IPS-NIHi7 (cell line): ENCODE data around the gene COLEC12.
A peak's percentile ranks its signal among the peaks of the same experiment; 100 is the strongest.
"Not testable (repeated sequence)": the region's sequence is repeated elsewhere in the genome, so short reads cannot be mapped to it uniquely, and the experiment has no call there.

Experiments
- DNase-seq: peaks from one replicate; pipeline ENCODE4 v3.0.0; 2012; ENCODE audit warnings: mixed read lengths; ENCODE audit errors: extremely low spot score

COLEC12 gene

DNA sequence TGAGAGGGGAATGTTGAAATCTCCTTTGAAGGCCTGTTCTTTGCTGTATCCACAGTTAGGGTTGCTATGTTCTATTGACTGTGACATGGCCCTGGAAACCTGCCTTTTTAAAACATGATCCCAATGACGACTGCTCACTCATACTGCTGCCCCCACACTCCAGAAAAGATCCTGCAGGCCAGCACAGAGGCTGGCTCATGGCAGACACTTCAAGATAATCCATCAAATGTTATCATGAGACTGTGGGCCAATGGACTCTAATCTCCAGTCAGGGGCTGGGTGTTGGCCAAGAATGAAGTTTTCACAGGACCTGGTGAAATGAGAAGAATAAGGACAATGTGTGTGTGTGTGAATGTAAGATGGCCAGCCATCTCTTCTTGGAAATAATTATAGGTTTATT, 173.7 kb downstream of the COLEC12 start:
- DNase-seq, result no peak

DNA sequence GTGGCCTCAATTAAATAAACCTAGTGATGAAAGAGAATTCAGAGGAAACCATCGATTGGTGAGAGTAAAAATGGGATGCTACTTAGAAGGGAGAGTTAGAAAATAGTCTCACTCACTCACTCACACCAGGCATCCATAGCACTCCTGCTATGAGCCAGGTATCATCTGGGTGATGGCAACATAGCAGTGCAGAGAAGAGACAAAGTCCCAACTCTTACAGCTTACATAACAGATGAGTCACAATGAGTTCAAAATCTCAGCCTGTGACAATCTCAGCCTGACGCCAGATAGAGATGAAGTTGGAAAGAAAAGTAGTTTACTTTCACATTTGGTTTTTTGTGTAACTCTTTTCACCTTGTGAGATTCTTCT, 177.3 kb downstream of the COLEC12 start:
- no peak for DNase-seq

DNA sequence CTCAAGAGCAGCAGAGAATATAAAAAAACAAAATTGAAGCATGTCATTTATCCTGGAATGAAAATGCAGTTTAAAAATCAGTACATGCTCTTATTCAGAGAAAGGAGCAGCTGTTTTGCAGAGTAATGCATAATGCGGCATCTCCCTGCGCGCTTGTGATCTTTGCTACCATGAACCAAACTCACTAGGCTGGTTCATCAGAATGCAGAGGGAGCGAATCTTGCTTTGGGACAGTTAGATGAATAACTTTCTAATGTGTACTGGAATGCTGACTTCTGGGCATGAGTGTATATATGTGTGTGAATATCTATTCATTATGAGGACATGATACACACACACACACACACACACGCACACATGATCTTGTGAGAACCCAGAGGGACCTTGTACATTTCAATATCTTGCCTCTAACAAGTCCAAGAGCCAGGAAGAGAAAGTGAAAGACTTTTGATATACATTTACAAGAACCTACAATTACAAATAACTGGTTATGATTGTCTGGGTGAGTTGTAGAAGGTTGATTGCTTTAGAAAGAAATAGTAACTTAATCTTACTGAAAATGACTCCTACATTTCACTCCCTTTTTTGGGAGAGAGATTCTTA, 178.5 kb downstream of the COLEC12 start:
- DNase-seq, result no peak

DNA sequence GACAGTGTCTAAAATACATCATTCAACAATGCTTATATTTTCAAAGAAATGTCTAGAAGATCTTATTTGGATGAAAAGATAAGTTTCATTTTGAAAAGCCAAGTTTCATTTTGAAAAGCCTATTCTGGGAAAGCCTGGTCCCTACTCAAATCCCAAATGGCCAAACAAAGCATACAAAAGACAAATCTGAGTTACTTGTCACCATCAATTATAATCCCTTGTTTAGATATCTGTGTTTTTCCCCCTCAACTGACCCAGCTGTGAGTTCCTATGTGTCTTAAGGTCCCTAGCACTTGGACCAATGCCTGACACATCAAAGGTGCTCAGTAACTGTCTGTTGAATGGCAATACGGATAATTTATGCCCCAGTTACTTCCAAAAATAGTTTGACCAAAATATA, 180.3 kb downstream of the COLEC12 start:
- DNase-seq, result no peak

DNA sequence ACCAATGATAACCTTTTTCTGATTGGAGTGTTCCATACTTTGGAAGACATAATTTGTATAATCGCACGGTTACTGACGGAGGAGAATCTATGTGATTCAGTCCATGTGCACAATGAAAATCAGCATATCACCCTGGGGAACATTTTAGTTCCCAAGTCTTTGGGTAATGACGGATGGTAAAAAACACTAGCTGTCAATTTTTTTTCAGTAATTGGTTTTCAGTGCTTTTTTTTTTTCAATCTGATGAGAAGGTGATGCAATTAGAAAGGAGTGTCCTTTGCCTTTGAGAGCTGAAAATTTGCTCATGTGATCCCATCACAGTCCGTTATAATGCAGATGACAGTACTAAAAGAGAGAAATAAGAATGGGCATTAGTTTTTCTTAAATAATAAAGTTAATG, 180.8 kb downstream of the COLEC12 start:
- DNase-seq, result no peak

DNA sequence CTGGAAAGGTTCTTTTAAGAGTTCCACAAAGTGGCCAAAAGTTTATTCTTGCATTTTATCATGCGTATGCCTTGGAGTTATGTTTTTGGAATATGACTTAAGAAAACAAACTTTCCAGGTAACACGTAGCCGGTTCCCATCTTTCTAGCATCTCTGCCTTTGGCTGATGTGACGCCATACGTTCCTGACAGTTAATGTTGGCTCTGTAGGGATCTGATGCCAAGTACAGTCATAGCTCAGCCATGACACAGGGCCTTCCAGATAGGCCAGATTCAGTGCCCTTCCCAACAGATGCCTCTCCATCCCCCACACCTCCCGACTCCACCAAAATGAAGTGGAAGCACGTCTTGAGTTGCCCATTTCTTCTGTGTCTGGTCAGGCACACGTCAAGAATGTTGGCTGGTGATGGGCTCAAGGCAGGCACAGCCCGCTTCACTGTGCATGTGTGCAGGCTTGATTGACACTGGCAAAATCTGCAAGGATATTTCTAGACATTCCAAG, 181.7 kb downstream of the COLEC12 start:
- no peak for DNase-seq

DNA sequence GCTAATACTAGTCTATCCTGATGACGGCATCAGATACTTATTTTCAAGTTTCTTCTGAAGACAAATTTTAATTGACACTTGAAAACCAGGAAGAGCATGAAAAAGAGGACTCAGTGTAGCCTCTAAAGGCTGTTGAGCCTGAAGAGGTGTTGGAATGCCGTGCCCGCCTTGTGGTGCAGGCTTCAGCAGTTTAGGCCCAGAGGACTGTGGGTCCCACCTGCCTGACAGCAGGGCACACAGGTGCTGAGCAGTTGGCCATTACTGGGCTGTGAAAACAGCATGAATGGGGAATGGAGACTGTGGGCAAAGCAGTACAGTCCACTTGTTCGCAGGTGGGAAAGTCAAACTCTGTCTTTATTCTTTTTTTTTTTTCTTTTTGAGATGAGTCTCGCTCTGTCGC, 182.9 kb downstream of the COLEC12 start:
- DNase-seq, result no peak

DNA sequence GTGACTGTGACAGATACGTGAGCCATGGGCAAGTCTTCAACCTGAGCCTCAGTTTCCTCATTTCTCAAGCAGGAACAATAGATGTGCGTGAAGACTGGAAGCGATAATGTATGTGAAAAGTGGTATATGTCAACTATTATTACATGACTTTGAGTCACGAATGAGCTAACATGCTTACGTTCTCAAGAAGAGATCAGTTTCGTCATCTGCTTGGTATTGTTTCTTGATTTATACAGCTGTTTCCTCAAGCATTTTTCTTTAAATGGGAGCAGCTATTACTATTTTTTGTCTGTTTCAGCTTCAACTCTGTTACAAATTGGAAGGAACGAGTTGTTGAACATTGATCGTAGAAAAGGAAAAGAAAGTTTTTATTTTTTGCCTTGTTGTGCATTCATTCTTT, 184.1 kb downstream of the COLEC12 start:
- DNase-seq, result no peak

DNA sequence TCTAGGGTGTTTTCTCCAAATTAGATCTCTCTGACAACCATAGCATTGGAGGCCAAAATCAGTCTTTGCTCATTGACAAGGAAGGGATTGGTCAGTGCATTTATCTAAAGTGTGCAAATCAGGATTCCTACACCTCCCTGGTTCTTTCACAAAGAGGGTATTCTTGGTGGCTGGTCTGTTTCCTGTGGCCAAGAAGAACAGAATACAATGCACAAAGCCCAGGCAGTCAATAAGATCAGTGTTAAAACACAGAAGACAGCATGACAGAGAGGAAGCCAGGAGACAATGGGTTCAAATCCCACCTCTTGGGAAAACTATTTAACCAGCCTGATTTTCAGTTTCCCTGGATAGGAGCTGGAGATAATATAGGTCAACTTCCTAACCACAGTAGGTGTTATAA, 186.6 kb downstream of the COLEC12 start:
- DNase-seq, result no peak

DNA sequence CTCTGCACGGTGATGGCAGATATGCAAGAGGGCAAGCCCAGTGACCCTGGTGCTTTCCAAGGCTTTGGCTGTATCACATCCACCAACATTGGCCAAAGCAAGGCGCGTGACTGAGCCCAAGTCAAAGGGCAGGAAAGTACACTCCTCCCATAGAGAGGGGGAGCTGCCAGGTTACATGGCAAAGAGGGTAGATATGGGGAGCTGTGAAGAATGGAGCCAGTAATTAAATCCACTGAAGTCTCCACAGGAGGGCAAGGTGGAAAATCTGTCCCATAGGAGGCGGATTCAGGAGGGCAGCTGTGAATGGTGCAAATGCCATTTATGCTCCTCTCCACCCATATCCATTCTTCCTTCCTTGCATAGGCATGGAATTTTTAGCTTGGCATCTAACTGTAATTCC, 188.1 kb downstream of the COLEC12 start:
- DNase-seq, result no peak

DNA sequence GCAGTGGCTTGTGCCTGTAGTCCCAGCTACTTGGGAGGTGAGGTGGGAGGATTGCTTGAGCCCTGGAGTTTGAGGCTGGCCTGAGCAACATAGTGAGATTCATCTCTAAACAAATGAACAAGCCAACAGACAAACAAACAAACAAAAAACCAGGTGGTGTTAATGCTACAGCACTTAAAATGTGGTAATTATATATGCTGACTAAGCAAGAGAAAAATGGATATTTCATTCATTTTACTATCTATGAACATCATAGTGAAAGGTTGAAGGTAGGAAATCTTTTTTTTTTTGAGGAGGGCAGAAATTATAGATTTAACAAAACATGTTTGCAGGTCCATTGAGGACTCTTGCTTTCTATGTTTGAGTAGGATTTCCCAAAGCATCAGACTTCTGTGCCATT, 190.5 kb downstream of the COLEC12 start:
- DNase-seq, result no peak

DNA sequence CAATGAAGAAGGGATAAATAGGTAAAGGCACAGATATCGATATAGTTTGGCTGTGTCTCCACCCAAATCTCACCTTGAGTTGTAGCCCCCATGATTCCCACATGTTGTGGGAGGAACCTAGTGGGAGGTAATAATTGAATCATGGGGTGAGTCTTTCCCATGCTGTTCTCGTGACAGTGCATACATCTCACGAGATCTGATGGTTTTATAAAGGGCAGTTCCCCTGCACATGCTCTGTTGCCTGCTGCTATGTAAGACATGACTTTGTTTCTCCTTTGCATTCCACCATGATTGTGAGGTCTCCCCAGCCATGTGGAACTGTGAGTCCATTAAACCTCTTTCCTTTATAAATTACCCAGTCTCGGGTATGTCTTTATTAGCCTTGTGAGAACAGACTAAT, 192.4 kb downstream of the COLEC12 start:
- not testable (repeated sequence) for DNase-seq

DNA sequence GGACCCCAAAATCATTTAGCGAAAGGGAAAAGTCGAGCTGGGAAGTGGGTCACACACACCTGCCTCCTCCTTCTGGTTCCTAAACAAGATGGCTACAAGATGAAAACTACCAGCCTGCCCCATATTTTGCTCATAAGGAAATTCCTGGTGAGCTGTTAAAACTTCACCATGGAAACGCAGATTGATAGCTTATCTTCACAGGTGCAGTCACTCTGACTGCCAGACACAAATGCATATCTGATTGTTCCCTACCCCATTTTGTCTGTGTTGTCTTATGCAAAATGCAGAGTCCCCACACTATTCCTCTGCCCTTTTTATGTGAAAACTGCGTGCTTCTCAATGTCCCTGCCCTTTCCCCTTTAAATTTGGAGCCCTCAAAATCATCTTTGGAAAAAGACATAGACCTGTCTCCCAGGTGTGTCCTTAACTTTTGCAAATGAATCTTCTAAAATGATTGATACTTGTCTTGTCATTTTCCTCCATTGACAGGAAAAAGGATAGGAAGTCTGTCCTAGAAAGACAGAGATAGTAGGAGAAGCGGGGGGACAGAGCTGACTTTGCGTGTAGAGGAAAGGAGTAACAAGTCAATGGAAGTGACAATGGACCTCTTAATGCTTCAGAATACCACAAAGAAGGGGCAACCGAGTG, 193.8 kb downstream of the COLEC12 start:
- DNase-seq, result no peak

DNA sequence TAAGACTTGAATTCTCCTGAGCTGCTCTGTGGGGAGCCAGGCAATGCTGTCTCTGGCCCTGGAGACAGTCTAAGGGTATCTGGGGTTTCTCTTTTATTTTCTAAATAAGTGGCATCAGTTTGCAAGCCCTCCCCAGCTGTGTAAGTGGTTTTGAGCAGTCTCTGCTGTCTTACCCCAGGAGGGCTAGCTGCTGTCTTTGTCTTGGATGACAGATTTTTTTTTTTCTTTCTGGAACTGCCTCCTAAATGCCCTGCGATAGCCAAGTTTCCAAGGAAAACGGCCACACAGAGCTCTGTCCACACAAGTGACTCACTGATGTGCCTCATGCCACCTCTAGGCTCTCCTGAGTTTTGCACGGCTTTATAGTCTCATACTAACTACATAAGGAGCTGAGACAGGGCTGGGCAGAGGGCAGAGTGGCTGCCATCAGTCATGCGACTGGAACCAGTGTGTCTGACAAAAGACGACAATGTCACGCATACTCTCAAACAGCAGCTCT, 195.4 kb downstream of the COLEC12 start:
- peak; percentile 22 for DNase-seq

DNA sequence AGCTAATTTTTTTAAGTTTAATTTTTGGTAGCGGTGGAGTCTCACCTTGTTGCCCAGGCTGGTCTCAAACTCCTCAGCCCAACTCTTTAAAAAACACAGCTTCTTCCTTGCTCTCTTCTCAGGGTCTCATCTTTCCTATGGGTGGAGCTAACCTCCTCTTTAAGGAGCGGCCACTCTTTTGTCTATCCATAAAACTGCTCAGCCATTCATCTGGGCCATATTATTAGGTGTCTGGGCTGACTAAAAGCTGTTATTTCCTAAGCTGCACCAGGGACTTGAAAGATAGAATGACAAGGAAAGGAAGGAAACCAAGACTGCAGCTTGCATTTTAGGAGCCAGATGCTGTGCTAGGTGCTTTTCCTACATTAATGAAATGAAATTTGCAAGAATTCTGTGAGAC, 196.9 kb downstream of the COLEC12 start:
- no peak for DNase-seq

DNA sequence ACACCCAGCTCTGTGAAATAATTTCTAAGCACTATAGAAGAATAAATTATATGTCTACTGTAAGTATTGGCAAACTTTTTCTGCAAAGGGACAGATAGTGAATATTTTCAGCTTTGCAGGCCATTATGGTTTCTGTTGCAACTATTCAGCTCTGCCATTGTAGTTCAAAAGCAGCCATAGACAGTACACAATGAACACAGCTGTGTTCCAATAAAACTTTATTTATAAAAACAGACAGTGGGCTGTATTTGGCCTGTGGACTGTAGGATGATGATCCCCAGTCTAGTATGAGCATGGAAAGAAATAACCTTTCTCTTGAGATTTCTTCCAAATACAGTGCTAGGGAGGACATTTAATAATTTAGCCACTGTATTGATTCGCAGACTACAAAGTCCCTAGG, 197.5 kb downstream of the COLEC12 start:
- no peak for DNase-seq

DNA sequence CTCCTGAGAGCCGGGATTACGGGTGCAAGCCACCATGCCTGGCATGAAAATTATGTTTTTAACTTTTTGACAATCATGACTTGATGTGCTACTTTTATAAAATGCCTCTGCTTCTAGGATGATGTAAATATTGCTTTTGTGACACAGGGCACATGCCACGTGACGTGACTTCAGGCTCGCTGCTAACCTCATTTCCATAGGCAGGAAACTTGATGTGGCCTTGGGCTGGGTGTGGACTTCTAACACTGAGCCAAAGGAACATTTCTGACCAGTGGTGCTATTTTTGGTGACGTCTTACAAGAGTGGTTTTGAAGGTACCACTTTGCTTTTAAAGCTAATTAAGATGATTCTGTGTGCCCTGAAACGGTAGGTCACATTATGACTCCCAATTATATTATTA, 198.4 kb downstream of the COLEC12 start:
- no peak for DNase-seq

DNA sequence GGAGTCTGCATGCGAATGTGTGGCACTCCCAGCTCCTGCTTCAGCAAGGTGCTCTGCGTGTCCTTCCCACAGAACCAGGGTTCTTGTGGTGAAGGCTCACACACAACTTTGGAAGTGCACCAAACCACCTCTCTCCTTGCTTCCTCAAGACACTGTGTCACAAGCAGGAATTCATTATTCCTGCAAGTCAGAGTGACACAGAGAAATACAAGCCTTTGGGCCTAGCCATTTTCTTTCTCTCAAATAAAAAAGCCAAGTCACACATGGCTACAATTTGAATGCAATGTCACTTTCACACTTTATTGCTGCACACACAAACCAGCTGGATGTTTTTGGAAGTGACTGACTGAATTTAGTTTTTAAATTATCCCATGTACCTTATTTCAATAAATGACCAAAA, 202.6 kb downstream of the COLEC12 start:
- no peak for DNase-seq

DNA sequence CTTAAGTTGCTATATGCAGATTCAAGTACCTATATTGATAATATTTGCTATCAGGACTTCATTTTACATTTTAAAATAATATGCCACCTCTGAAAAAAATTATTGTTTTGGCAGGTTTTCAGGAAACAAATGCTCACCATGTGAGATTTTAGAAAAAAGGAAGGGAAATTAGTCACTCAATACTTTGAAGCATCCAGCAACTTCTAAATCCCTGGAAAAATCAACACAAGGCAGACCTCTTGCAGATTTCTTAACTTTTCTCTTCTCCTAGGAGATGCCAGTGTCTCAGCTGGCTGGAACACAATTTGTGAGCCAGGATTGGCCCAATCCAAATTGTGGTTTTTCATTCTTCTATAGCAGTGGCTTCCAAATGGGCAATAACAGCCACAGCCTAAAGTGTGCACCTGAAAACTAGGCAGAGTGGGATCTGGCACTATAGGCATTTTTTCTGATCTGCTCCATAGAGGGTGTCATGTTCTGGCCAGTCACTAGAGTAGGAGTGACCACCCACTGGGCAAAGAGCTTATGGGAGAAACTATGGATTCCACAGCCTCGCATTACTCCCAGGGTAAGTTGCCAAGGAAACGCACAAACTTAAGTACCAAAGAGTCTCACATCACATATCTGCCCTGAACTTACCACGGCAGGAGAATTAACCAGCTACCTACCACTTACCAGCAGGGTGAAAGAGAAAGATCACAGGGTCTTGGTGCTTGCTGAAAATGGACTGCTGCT, 204.6 kb downstream of the COLEC12 start:
- DNase-seq, result no peak

DNA sequence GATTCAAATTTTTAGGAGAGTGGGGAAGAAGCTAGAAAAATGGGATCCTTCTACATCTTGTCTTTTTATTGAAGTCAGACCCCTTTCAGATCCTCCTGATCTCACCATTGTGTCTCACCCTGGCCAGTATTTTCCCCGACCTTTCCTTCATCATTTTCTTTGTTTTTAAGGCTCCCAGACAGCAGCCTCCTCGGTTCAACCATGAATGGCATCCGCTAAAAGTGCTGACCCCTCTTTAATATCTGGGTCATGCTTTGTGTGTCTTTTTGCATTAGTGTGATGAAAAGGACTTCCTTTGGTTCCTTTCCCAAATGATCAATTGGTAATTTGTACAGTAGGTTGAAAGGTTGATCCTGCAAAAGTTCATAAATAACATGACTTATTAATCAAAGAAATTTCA, 205.9 kb downstream of the COLEC12 start:
- DNase-seq, result no peak

DNA sequence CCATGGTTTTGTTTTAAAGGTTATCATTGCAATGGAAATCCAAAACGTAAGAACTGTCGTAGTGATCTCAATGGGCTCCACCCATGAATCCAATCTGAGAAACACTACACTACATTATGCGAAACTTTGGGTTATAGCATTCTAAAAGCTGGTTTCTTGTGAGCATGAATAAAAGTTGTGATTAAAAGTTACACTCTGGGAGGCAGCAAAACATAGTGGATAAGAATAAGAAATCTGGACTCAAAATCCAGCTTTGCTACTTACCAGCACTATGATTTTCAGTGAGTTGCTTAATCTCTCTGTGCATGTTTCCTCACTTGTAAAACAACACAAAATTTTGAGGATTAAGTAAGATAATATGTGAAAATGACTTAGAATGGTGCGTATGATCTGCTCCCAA, 207.0 kb downstream of the COLEC12 start:
- DNase-seq, result no peak

DNA sequence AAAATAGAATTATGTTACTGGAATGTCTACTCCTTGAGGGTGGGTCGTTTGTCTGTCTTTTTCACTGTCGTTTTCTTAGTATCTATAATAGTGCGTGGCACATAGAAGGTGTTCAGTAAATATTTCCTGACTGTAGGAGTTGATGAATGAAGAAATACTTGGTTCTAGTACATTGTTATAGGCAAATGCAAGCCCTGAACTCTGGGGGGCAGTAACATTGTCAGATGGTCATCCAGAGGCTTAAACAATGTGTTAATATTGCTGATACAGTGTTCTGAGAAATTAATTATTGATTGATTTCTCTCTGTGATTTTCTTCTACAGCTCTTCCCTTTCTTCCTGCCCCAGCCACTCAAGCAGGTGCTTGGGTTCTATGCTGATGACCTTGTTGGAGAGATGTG, 208.2 kb downstream of the COLEC12 start:
- DNase-seq, result no peak

DNA sequence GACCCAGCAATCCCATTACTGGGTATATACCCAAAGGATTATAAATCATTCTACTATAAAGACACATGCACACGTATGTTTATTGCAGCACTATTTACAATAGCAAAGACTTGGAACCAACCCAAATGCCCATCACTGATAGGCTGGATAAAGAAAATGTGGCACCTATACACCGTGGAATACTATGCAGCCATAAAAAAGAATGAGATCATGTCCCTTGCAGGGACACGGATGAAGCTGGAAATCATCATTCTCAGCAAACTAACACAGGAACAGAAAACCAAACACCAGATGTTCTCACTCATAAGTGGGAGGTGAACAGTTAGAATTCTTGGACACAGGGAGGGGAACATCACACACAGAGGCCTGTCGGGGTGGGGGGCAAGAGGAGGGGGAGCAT, 210.5 kb downstream of the COLEC12 start:
- not testable (repeated sequence) for DNase-seq
